Endothelial cell of umbilical vein (primary cell): ENCODE data around the gene ANKRD13C. TPM values are rescaled to one million over a fixed set of nuclear protein-coding genes. Genes with fewer than 3 reads are reported as not detected.

Source experiments
- BruUV-seq: library from RNA; stranded (reverse); fragments of 400-500 nt; replicated peaks from 2 replicates; lab custom pipeline; 2021; lab: Mats Ljungman, UMichigan
- CTCF ChIA-PET: fragments of 300-600, 350-600 bp; sonication (Branson Sonifier 250); formaldehyde crosslinking; loops from one replicate; lab custom pipeline; 2021; ENCODE audit warnings: antibody characterized with exemption, inconsistent platforms; lab: Charles Lee
- POLR2A ChIA-PET: fragments of 300-600, 350-600 bp; sonication (Branson Sonifier 250); formaldehyde crosslinking; loops from one replicate; lab custom pipeline; 2021; ENCODE audit warnings: antibody characterized with exemption, inconsistent platforms; lab: Charles Lee
- DNase-seq: peaks from one replicate; pipeline ENCODE4 v3.0.0-alpha.2; 2011; ENCODE audit warnings: low read depth, low spot score
- FAIRE-seq: peaks from 2 replicates; lab custom pipeline; 2011; peaks lifted over from hg19 to GRCh38; lab: Jason Lieb, UNC
- H2AFZ ChIP-seq: 2 replicates; pipeline ENCODE4 v1.6.0; 2012; ENCODE audit warnings: low read depth, low read length, control low read depth, inconsistent platforms
- H3K27ac ChIP-seq: 2 replicates; pipeline ENCODE4 v1.5.1; 2011; ENCODE audit warnings: low read depth, mild to moderate bottlenecking, control low read depth, low read length, moderate library complexity; ENCODE audit not compliant: insufficient read depth
- H3K27me3 ChIP-seq, 2 experiments: 2 replicates each; pipeline versions ENCODE4 v1.6.0 to v1.6.1; 2011; ENCODE audit warnings: low read length in 2 of 2, mixed read lengths in 1 of 2; ENCODE audit not compliant: control insufficient read depth in 2 of 2, insufficient read depth in 2 of 2
- H3K36me3 ChIP-seq, 2 experiments: 2 replicates in 1 of 2; 3 replicates in 1 of 2; pipeline ENCODE4 v1.5.1; 2011; ENCODE audit warnings: low read length in 2 of 2, mild to moderate bottlenecking in 1 of 2, moderate library complexity in 1 of 2; ENCODE audit not compliant: control insufficient read depth in 2 of 2, insufficient read depth in 2 of 2; ENCODE audit errors: extremely low read depth in 1 of 2
- H3K4me1 ChIP-seq: 3 replicates; pipeline ENCODE4 v1.5.1; 2011; ENCODE audit warnings: mild to moderate bottlenecking, low read length; ENCODE audit not compliant: control insufficient read depth, insufficient read depth; ENCODE audit errors: extremely low read depth
- H3K4me2 ChIP-seq: 2 replicates; pipeline ENCODE4 v1.6.1; 2011; ENCODE audit warnings: low read length, control low read depth, mixed read lengths; ENCODE audit not compliant: insufficient read depth
- H3K4me3 ChIP-seq, 3 experiments: fragments of 200-600 bp in 1 of 3; sonication (generic), shearing (Covaris generic) in 1 of 3; replicated peaks in 1 of 3; 2 replicates each; pipeline ENCODE4 v1.5.1; 2011 to 2016; ENCODE audit warnings: control low read depth in 3 of 3, low read length in 3 of 3, mild to moderate bottlenecking in 2 of 3, inconsistent platforms in 1 of 3, low read depth in 1 of 3, moderate library complexity in 1 of 3; ENCODE audit not compliant: insufficient read depth in 1 of 3
- H3K79me2 ChIP-seq: 2 replicates; pipeline ENCODE4 v1.6.0; 2012; ENCODE audit warnings: low read length, inconsistent platforms; ENCODE audit not compliant: control insufficient read depth, insufficient read depth
- H3K9ac ChIP-seq: replicated peaks from 2 replicates; pipeline ENCODE3; 2011; ENCODE audit warnings: low read length, control low read depth; ENCODE audit not compliant: insufficient read depth; ENCODE audit errors: extremely low read depth
- H3K9me1 ChIP-seq: replicated peaks from 3 replicates; pipeline ENCODE4 v1.6.0; 2011; ENCODE audit warnings: mild to moderate bottlenecking, low read length; ENCODE audit not compliant: control insufficient read depth, insufficient read depth; ENCODE audit errors: extremely low read depth
- H3K9me3 ChIP-seq: replicated peaks from 2 replicates; pipeline ENCODE4 v1.5.1; 2012; ENCODE audit warnings: low read length, inconsistent platforms; ENCODE audit not compliant: control insufficient read depth, insufficient read depth
- H4K20me1 ChIP-seq: replicated peaks from 2 replicates; pipeline ENCODE3; 2011; ENCODE audit warnings: mild to moderate bottlenecking, low read length; ENCODE audit not compliant: control insufficient read depth, insufficient read depth; ENCODE audit errors: extremely low read depth
- CTCF ChIP-seq, 2 donors: IDR thresholded peaks; 1 replicate in 1 of 2; 2 replicates in 1 of 2; pipeline ENCODE4 v1.5.1; 2011; ENCODE audit warnings: low read length in 2 of 2, mild to moderate bottlenecking in 2 of 2, moderate library complexity in 2 of 2, control low read depth in 1 of 2, inconsistent platforms in 1 of 2, low read depth in 1 of 2; ENCODE audit not compliant: insufficient read depth in 1 of 2; ENCODE audit errors: extremely low read depth in 1 of 2
- EZH2 ChIP-seq: IDR thresholded peaks from 2 replicates; pipeline ENCODE4 v1.6.1; 2012; ENCODE audit warnings: borderline replicate concordance, low read depth, mild to moderate bottlenecking, moderate library complexity, low read length, inconsistent platforms; ENCODE audit not compliant: severe bottlenecking
- FOS ChIP-seq: IDR thresholded peaks from 2 replicates; pipeline ENCODE4 v1.6.1; 2011; ENCODE audit warnings: mild to moderate bottlenecking, low read length, moderate library complexity, borderline replicate concordance; ENCODE audit not compliant: insufficient read depth
- GATA2 ChIP-seq: IDR thresholded peaks from 2 replicates; pipeline ENCODE4 v1.7.0; 2011; ENCODE audit warnings: low read depth, mild to moderate bottlenecking, moderate library complexity, mixed read lengths, low read length; ENCODE audit not compliant: insufficient read length, insufficient read depth
- JUN ChIP-seq: IDR thresholded peaks from 2 replicates; pipeline ENCODE4 v1.6.1; 2011; ENCODE audit warnings: borderline replicate concordance, low read depth; ENCODE audit not compliant: insufficient read length, insufficient read depth
- MYC ChIP-seq: IDR thresholded peaks from one replicate; pipeline ENCODE4 v1.6.1; 2011; ENCODE audit warnings: mild to moderate bottlenecking, low read depth, low read length
- POLR2A ChIP-seq: IDR thresholded peaks from 2 replicates; pipeline ENCODE4 v1.6.1; 2012; ENCODE audit warnings: low read depth, mild to moderate bottlenecking, control low read depth, low read length
- POLR2AphosphoS5 ChIP-seq: IDR thresholded peaks from 2 replicates; pipeline ENCODE4 v1.6.1; 2012; ENCODE audit warnings: low read depth, mild to moderate bottlenecking, control low read depth, low read length, moderate library complexity; ENCODE audit not compliant: insufficient read depth
- dilution Hi-C: fragments of 300-500 bp; cut with MboI; formaldehyde crosslinking; loops from one replicate; pipeline ENCODE4 v1.15.0; 2019; ENCODE audit warnings: low sequenced_read_pairs; ENCODE audit not compliant: extremely low pct_ligation_motif_present
- intact Hi-C: fragments of 100-400 bp; cut with micrococcal nuclease; formaldehyde crosslinking; loops from one replicate; pipeline ENCODE4 v1.10.0; 2022
- polyA plus RNA-seq, 4 experiments: library from polyadenylated mRNA; depleted of rRNA in 3 of 4; stranded (reverse) in 3 of 4; unstranded in 1 of 4; fragments of >200 nt; gene quantifications; 2 replicates each; pipeline versions ENCODE4 v1.2.1 to v1.2.3, GENCODE V29; 2011 to 2012; ENCODE audit warnings: missing spikeins in 1 of 4
- total RNA-seq: library from RNA; stranded (reverse); gene quantifications from 2 replicates; pipeline ENCODE4 v1.2.3, GENCODE V29; 2021
- TF ChIP-seq, protein P1 (sequence below): IDR thresholded peaks from 2 replicates; pipeline ENCODE4 v1.6.1; 2011; ENCODE audit not compliant: insufficient read depth, insufficient read length

ANKRD13C gene
- total and polyA plus RNA-seq, 2 donors (not counting 3 experiments of a cell fraction or from before 2014, with no cell fraction given): 4.6 to 17.3 TPM

GRCh38 chr1:70317087-70317486 is 37.4 kb downstream of the ANKRD13C start:
- dilution Hi-C loops (no loop called here), intact Hi-C loops (no loop called here)
- no peaks in the 10 kb centered on the region for H3K36me3 ChIP-seq
- H3K4me2 ChIP-seq: no peak overlapping the region
- peaks cover 8% of the 10 kb centered on the region for H3K4me1 ChIP-seq
- no peak overlapping the region for H3K4me3 ChIP-seq
- no peaks in the 10 kb centered on the region for H4K20me1 ChIP-seq
- BruUV-seq: no TSS peak
- FAIRE-seq (no peak), DNase-seq (no peak)
- TF ChIP-seq MYC (no peak), JUN (no peak), GATA2 (no peak), EZH2 (no peak), CTCF (IDR thresholded peaks at IDR 0.05; ENCODE audit: extremely low read depth in 1 of 2, insufficient read depth in 1 of 2, low read depth in 1 of 2, low read length in 2 of 2) (no peak), FOS (no peak), POLR2AphosphoS5 (no peak), POLR2A (no peak)
- TF ChIP-seq, protein P1, sequence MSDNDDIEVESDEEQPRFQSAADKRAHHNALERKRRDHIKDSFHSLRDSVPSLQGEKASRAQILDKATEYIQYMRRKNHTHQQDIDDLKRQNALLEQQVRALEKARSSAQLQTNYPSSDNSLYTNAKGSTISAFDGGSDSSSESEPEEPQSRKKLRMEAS: no peak
- no peaks in the 10 kb centered on the region for H3K9me1 ChIP-seq
- no peak overlapping the region for H2AFZ ChIP-seq
- H3K9me3 ChIP-seq: no peaks in the 10 kb centered on the region
- H3K9ac ChIP-seq: no peak overlapping the region
- POLR2A ChIA-PET: interaction anchor here (0.9 kb wide), 1 partner anchor 37 kb away, joined by 6 read pairs; the partner anchor contains the start of gene ANKRD13C
- H3K79me2 ChIP-seq: peaks cover 31% of the 10 kb centered on the region
- CTCF ChIA-PET: interaction anchor here (1.6 kb wide), 1 partner anchor 31 kb away, joined by 4 read pairs; no protein-coding TSS in a partner anchor
- H3K27me3 ChIP-seq: no peaks in the 10 kb centered on the region
- no peak overlapping the region for H3K27ac ChIP-seq
